IgD-negative memory B cell (primary cell): ENCODE data around the gene RNF11. TPM values are rescaled to one million over a fixed set of nuclear protein-coding genes. Genes with fewer than 3 reads are reported as not detected.
"Not testable (repeated sequence)": the region's sequence is repeated elsewhere in the genome, so short reads cannot be mapped to it uniquely, and the experiment has no call there.

Experiments used
- H3K27ac Mint-ChIP-seq, 3 donors: one replicate each; pipeline ENCODE4 v1.8.0; 2020 to 2022; ENCODE audit warnings: mild to moderate bottlenecking in 3 of 3, mixed read lengths in 3 of 3, moderate library complexity in 1 of 3
- H3K27me3 Mint-ChIP-seq: one replicate; pipeline ENCODE4 v1.8.0; 2021; ENCODE audit warnings: mixed read lengths
- H3K36me3 Mint-ChIP-seq: one replicate; pipeline ENCODE4 v1.8.0; 2020; ENCODE audit warnings: mild to moderate bottlenecking, mixed read lengths
- H3K4me1 Mint-ChIP-seq, 3 donors: one replicate each; pipeline ENCODE4 v1.8.0; 2020 to 2022; ENCODE audit warnings: mixed read lengths in 3 of 3, mild to moderate bottlenecking in 1 of 3
- H3K4me3 Mint-ChIP-seq, 4 donors: one replicate each; pipeline ENCODE4 v1.8.0; 2020 to 2022; ENCODE audit warnings: mild to moderate bottlenecking in 4 of 4, mixed read lengths in 4 of 4, moderate library complexity in 3 of 4
- H3K9me3 Mint-ChIP-seq, 3 donors: one replicate each; pipeline ENCODE4 v1.8.0; 2020 to 2021; ENCODE audit warnings: mixed read lengths in 3 of 3, mild to moderate bottlenecking in 1 of 3
- polyA plus RNA-seq: library from polyadenylated mRNA; unstranded; fragments of 300-500 nt; fragmentation: Illumina TruSeq; gene quantifications from one replicate; pipeline ENCODE4 v1.2.3, GENCODE V29; 2021

Gene RNF11
- polyA plus RNA-seq, 1 donor from 2014 or later = 14.9 TPM

DNA sequence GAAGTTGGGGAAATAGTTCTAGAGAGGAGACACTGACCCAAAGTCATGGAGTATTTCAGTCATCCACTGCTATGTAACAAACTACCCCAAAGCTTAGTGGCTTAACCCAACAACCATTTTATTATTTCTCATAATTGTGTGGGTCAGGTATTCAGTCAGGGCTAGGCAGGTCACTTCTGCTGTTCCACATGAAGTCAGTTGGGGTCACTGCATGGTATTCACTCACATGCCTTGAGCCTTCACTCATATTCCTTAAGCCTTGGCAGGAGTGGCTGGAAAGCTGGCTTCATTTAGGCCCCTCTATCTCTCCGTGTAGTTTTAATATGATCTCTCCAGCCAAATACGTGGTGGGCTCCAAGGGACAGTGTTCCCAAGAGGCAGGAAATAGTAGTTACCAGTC lies 17.5 kb upstream of the RNF11 start:
- no peaks in the 10 kb centered on the region for H3K9me3 Mint-ChIP-seq
- H3K4me1 Mint-ChIP-seq = peaks cover 3 to 12% (median 11%) of the 10 kb centered on the region in 3 donors
- no peak overlapping the region for H3K27ac Mint-ChIP-seq
- H3K27me3 Mint-ChIP-seq = no peaks in the 10 kb centered on the region
- H3K4me3 Mint-ChIP-seq = no peak overlapping the region
- no peaks in the 10 kb centered on the region for H3K36me3 Mint-ChIP-seq

DNA sequence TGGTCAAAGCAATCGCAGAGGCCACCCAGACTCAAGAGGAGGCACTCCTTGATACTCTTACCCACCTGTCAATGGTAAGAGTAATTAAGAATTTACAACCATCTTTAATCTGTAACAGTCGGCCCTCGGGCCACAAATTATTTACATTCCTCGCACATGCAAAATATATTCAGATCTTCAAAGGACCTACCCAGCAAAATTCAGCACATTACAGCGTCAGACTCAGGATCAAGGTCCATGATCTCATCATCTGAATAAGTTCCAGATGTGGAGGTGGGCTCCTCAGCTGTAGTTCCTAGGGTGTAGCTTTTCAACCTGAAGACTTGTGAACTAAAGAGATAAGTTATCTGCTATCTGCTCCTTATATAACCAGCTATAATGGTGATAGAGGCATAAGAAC lies 17.1 kb upstream of the RNF11 start:
- Mint-ChIP-seq H3K27ac (no peak overlapping the region), H3K9me3 (no peaks in the 10 kb centered on the region), H3K27me3 (no peaks in the 10 kb centered on the region)

DNA sequence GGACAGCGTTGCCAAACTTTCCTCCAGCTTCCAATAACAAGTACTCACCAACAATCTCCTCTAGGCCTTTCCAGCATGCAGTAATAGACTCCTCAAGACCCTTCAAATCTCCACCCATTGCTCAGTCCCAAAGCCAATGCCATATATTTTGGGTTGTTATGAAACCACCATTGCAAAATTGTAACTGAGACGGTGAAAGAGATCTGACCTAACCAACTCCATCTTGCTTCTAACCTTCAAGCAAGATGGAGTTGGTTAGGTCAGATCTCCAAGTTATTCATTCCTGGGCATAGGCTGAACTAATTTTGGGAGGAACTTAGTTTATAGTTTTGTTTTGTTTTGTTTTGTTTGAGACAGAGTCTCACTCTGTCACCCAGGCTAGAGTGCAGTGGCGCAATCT lies 14.5 kb upstream of the RNF11 start:
- H3K4me1 Mint-ChIP-seq, H3K27ac Mint-ChIP-seq, H3K4me3 Mint-ChIP-seq, H3K9me3 Mint-ChIP-seq, H3K36me3 Mint-ChIP-seq, H3K27me3 Mint-ChIP-seq: not testable (repeated sequence)

More for the DNA sequence above, 17.1 kb upstream of the RNF11 start:
- peaks cover 3 to 12% (median 11%) of the 10 kb centered on the region in 3 donors for H3K4me1 Mint-ChIP-seq
- no peaks in the 10 kb centered on the region for H3K36me3 Mint-ChIP-seq
- no peak overlapping the region for H3K4me3 Mint-ChIP-seq

DNA sequence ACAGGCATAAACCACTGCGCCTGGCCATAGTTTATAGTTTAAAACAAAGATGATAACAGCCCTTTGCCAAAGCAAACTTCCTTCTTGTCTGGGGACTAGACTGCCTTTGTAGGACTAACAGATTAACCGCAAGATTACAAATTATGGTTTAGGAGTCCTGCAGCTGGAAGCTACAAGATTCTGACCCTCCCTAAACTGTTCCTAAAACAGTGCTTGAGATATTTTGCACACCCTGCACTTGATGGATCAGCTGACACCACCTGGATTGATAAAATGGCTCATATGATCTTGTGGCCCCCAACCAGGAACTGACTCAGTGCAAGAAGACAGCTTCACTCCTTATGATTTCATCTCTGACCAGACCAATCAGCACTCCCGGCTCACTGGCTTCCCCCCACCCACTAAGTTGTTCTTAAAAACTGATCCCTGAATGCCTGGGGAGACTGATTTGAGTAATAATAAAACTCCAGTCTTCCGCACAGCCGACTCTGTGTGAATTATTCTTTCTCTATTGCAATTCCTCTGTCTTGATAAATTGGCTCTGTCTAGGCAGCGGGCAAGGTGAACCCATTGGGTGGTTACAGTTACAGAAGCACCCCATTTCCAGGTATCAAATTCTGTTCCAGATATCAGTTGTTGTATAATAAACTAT lies 13.8 kb upstream of the RNF11 start:
- H3K27me3 Mint-ChIP-seq = peaks cover 8% of the 10 kb centered on the region
- H3K4me1 Mint-ChIP-seq = no peaks in the 10 kb centered on the region
- peaks cover 3% of the 10 kb centered on the region for H3K36me3 Mint-ChIP-seq
- peak overlapping the region in 1 of 3 donors; percentile 52 for H3K27ac Mint-ChIP-seq
- no peaks in the 10 kb centered on the region for H3K9me3 Mint-ChIP-seq
- H3K4me3 Mint-ChIP-seq = no peak overlapping the region

DNA sequence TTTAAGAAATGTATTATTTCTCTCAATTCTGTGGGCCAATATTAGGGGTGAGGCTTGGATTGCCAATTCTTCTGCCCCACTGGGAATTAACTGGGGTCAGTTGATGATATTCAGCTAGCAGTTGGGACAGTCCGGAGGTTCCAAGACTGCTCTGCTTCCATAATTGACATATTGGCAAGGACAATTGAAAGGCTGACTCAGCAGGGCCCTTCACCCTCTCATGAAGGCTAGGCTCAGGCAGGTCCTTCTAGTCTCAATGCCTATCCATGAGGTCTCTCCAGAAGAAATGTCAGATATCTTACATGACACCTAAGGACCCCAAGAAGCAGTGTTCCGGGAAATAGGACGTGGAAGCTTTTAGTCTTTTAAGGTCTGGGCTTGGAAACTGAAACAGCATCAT lies 13.3 kb upstream of the RNF11 start:
- Mint-ChIP-seq H3K9me3 (no peaks in the 10 kb centered on the region), H3K4me1 (no peaks in the 10 kb centered on the region), H3K27me3 (peaks cover 8% of the 10 kb centered on the region), H3K4me3 (no peak overlapping the region), H3K27ac (peak overlapping the region in 1 of 3 donors; percentile 52), H3K36me3 (peaks cover 3% of the 10 kb centered on the region)

DNA sequence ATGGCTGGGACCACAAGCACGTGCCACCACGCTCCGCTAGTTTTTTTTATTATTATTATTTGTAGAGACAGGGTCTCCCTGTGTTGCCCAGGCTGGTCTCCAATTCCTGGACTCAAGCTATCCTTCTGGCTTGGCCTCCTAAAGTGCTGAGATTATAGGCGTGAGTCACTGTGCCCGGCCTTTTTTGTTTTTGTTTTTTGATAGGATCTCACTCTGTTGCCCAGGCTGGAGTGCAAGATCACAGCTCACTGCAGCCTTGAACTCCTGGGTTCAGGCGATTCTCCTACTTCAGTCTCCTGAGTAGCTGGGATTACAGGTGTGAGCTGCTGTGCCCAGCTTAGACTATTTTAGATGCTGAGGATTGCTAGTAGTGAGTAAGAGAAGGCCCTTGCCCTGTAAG lies 11.8 kb upstream of the RNF11 start:
- no peak overlapping the region for H3K4me3 Mint-ChIP-seq
- no peaks in the 10 kb centered on the region for H3K4me1 Mint-ChIP-seq
- H3K9me3 Mint-ChIP-seq = no peaks in the 10 kb centered on the region
- H3K27ac Mint-ChIP-seq = no peak overlapping the region
- H3K27me3 Mint-ChIP-seq = peaks cover 12% of the 10 kb centered on the region
- peaks cover 3% of the 10 kb centered on the region for H3K36me3 Mint-ChIP-seq

DNA sequence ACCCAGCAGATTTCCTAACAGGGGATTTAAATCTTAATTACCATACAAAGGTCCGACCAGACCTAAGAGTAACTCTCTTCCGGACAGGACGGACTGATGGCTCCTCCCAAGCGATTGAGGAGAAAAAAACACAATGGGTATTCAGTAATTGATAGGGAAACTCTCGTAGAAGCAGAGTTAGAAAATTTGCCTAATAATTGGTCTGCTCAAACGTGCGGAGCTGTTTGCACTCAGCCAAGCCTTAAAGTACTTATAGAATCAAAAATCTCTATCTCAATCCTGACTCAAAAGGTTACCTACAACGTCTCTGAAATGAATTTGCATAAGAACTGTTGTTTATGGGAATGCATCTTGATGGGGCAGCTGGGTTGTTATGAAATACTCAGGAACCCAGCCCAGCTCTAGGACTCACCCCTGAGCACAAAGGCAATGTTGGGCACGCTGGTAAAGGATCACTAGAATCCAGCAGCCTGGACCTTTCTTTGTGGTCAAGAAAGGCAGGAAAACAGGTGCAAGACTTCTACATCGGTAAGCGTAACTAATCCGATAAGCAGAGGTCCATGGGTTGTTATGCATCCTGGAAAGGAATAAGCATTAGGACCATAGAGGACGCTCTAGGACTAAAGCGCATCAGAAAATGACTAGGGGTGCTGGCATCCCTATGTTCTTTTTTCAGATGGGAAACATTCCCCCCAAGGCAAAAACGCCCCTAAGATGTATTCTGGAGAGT lies 8.7 kb upstream of the RNF11 start:
- not testable (repeated sequence) for H3K36me3 Mint-ChIP-seq, H3K4me1 Mint-ChIP-seq, H3K9me3 Mint-ChIP-seq, H3K4me3 Mint-ChIP-seq, H3K27ac Mint-ChIP-seq
- H3K27me3 Mint-ChIP-seq = peaks cover 17% of the 10 kb centered on the region

DNA sequence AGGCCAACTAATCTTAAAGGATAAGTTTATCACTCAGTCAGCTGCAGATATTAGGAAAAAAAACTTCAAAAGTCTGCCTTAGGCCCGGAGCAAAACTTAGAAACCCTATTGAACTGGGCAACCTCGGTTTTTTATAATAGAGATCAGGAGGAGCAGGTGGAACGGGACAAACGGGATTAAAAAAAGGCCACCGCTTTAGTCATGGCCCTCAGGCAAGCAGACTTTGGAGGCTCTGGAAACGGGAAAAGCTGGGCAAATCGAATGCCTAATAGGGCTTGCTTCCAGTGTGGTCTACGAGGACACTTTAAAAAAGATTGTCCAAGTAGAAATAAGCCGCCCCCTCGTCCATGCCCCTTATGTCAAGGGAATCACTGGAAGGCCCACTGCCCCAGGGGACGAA lies 7.6 kb upstream of the RNF11 start:
- H3K27ac Mint-ChIP-seq, H3K9me3 Mint-ChIP-seq, H3K4me1 Mint-ChIP-seq, H3K4me3 Mint-ChIP-seq, H3K36me3 Mint-ChIP-seq: not testable (repeated sequence)
- peaks cover 17% of the 10 kb centered on the region for H3K27me3 Mint-ChIP-seq

DNA sequence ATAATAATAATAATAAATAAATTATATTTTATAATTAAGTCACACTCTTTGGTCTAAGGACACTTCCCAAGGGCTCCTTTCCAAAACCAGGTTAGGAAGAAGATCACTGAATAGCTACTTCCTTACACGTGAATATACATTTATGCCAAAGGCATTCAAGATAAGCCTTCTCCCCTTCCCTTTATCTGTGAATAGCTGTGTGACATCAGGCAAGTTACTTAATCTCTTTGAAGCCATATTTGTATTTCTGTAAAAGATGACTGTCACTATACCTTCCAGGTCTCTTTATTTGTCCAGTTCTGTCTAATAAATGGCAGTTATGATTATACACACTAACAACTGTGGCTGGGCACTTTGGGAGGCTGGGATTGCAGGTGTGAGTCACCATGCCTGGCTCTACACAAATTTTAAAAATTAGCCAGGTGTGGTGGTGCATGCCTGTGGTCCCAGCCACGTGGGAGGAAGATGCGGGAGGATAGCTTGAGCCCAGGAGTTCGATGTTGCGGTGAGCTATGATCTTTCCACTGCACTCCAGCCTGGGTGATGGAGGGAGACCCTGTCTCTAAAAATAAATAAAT lies 5.5 kb upstream of the RNF11 start:
- Mint-ChIP-seq H3K27ac (no peak overlapping the region), H3K4me1 (peaks cover 8 to 15% (median 14%) of the 10 kb centered on the region in 3 donors), H3K4me3 (no peak overlapping the region), H3K36me3 (peaks cover 2% of the 10 kb centered on the region), H3K27me3 (peaks cover 15% of the 10 kb centered on the region), H3K9me3 (no peaks in the 10 kb centered on the region)

DNA sequence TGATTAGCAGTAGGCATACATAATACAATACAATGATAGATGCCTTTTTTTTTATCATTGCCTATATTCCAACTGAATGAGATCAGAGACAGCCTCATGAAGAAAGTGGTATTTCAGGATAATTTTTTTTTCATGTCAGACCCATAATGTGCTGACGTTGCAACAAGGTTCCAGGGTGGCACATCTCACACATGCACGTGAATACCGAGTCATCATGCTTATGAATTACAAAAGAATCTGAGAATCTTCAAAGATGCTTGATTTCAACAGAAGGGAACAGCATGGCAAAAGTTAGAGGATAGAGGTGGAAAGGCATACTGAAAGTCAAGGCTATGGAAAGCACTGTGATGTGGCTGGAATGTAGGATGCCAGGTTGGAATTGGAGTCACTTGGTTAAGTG lies 5.0 kb upstream of the RNF11 start:
- H3K27ac Mint-ChIP-seq = no peak overlapping the region

DNA sequence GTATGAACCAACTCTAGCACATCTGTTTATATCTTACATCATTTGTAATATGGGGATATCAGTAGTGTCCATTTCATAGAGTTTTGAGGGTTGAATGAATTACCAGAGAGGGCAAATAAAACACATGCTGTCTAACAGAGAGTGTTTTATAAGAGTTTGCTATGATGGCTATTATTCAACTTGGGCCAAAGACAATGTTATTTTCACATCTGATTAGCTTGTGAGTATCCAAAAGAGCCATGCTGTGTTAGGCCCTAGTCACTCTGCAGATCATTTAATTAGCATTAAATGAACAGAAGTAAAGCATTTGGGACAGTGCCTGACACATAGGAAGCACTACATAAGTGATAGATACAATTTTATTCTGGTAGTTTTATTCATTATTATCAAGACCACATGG lies 4.2 kb upstream of the RNF11 start:
- Mint-ChIP-seq H3K4me3 (no peak overlapping the region), H3K9me3 (no peaks in the 10 kb centered on the region), H3K36me3 (peaks cover 2% of the 10 kb centered on the region), H3K4me1 (peaks cover 13 to 20% (median 18%) of the 10 kb centered on the region in 3 donors), H3K27ac (no peak overlapping the region), H3K27me3 (peaks cover 12% of the 10 kb centered on the region)

More for the DNA sequence above, 5.0 kb upstream of the RNF11 start:
- Mint-ChIP-seq H3K9me3 (no peaks in the 10 kb centered on the region), H3K27me3 (peaks cover 13% of the 10 kb centered on the region), H3K4me3 (peak overlapping the region in 1 of 4 donors; percentile 48), H3K4me1 (peaks cover 13 to 18% (median 18%) of the 10 kb centered on the region in 3 donors), H3K36me3 (peaks cover 2% of the 10 kb centered on the region)

DNA sequence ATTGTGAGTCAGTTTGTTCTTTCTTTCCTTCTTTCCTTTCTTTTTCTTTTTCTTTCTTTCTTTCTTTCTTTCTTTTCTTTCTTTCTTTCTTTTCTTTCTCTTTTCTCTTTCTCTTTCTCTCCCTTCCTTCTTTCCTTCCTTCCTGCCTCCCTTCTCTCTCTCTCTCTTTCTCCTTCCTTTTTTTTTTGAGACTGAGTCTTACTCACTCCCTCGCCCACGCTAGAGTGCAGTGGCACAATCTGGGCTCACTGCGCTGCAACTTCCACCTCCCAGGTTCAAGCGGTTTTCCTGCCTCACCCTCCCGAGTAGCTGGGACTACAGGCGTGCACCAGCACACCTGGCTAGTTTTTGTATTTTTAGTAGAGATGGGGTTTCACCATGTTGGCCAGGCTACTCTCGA lies 1.8 kb upstream of the RNF11 start:
- H3K4me3 Mint-ChIP-seq = peak overlapping the region; percentile 87 to 96 (median 93)
- not testable (repeated sequence) for H3K9me3 Mint-ChIP-seq, H3K27me3 Mint-ChIP-seq, H3K36me3 Mint-ChIP-seq
- H3K27ac Mint-ChIP-seq = peak overlapping the region; percentile 90 to 99 (median 94)
- H3K4me1 Mint-ChIP-seq = peaks cover 13 to 21% (median 20%) of the 10 kb centered on the region in 3 donors

DNA sequence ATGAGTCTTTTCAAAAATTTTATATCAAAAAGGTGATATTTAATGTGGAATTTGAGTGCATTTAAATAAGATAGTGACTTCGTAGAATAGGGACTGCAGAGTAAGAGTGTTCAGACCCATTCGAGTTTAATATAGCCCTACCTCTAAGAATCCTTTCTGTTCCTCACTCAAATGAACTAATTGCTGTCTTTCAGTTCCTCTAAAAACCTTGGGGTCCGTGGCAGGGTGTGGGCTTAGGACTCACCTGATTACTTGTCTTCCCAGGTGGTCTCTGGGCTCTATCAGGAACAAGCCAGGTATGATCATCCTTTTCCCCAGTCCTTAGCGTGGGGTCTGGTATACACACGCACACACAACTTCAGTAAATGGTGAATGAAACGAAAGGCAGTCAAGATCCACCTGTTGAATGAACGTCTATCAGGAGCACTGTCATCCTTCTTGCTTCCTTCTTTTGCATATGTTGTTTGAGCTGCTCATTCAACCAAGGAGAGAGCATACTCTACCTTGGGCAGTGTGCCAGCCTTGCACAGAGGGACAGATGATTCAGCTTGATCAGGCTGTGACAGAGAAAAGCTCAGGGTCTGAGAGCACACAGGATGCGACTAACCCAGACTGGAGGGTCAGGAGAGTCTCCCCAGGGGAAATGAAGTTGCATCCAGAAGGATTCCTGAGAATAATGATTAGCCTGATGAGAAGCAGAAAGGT lies 1.2 kb upstream of the RNF11 start:
- Mint-ChIP-seq H3K4me1 (peaks cover 14 to 27% (median 21%) of the 10 kb centered on the region in 3 donors), H3K36me3 (peaks cover 2% of the 10 kb centered on the region), H3K27me3 (peaks cover 5% of the 10 kb centered on the region), H3K9me3 (no peaks in the 10 kb centered on the region), H3K27ac (peak overlapping the region; percentile 90 to 99 (median 94)), H3K4me3 (peak overlapping the region; percentile 87 to 96 (median 93))

DNA sequence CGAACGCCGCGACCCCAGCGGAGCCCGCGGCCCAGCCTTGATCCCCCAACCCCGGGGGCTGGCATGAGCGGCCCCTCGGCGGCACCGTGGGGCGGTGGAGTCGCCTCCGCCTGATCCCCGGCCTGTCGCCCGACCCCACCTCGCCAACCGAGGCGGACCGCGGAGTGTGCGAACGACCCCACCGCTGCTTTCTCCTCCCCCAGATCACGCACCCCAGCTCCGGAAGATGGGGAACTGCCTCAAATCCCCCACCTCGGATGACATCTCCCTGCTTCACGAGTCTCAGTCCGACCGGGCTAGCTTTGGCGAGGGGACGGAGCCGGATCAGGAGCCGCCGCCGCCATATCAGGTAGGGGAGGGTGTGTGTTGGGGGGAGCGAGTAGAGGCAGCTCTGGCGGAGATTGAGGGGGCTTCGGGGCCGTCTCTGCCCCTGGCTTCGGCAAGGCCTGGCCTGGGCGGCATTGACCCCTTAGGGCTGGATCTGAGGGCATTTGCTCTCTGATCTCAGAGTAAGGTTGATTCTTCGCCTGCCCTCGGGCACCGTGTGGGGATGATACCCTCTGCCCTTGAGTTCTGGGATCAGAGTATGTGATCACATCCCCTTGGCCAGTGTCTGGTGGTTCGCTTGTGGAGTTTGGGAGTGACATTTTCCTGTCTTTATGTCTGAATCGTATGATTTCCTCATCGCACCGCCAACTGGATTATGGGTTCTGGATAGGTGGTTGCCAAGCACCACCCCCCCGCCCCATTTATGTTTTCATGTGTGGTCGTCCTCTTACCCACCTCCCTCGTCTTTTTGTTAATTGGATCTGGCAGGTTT lies 668 bp downstream of the RNF11 start:
- H3K27ac Mint-ChIP-seq = no peak overlapping the region
- H3K27me3 Mint-ChIP-seq = no peaks in the 10 kb centered on the region
- H3K36me3 Mint-ChIP-seq = no peaks in the 10 kb centered on the region
- H3K9me3 Mint-ChIP-seq = no peaks in the 10 kb centered on the region
- no peak overlapping the region for H3K4me3 Mint-ChIP-seq
- peaks cover 24 to 33% (median 28%) of the 10 kb centered on the region in 3 donors for H3K4me1 Mint-ChIP-seq
